GM21723 (cell line): ENCODE data around the gene PPM1H.
"Not testable (repeated sequence)": the region's sequence is repeated elsewhere in the genome, so short reads cannot be mapped to it uniquely, and the experiment has no call there.

Experiments used
- ATAC-seq: cut with Tn5 transposase; IDR thresholded peaks from one replicate; pipeline ENCODE4 v1.9.1; 2021; ENCODE audit warnings: mild to moderate bottlenecking, moderate library complexity; ENCODE audit not compliant: unreplicated experiment

PPM1H gene

DNA sequence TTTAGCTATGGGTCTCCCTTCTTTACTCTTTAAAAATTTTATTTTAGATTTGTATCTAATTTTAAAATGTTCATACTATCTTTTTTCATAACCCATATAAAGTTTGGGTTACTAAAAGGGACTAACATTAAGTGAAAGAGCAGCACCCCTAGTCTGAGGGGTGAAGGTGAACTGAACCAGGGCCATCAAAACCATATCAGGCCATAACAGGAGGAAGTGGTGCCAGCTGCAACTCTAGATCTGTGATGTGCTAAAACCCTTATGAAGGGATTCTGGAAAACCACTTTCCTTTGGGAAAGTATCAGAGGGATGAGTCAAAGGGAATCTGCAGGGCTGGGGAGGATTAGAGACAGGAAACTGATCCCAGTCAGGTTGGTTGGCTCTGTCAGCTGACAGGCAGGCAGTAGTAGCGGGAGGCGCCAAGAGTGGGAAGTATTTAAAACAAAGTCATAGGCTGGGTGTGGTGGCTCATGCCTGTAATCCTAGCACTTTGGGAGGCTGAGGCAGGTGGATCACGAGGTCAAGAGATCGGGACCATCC is 162.5 kb downstream of the PPM1H start:
- ATAC-seq, result no peak

DNA sequence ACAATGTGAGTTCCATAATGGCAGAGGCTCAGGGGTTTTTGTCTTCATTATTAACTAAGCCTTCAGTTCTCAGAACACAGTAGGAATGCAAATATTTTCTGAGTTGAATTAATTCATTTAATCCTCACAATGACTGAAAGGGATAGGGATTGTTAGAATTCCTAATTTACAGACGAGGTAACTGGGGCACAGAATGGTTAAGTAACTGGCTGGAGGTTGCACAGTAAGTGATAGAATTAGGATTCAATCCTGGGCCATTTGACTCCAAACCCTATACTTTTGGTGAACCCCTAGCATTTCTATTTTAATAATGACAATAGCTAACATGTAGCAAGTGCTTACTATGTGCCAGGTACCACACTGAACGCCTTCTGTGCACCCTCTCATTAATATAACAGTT is 163.1 kb downstream of the PPM1H start:
- ATAC-seq, result no peak

DNA sequence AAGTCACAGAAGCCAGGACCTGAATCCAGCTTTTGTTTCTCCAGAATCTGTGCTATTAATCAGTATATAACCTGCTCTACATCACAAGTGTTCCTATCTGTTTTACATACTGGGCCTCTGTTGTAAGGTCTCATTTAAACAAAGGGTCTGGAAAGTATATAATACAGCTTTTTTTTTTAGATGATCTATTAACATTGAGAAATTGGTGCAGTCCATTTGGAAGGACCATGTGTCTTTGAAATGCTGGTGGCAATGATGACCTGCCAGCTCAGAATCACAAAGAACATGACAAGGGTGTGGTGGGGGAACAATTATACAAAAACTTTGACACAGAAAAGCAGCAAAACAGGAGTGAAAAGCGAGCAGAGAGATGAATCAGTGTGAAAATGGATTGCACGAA is 164.6 kb downstream of the PPM1H start:
- ATAC-seq, result no peak

DNA sequence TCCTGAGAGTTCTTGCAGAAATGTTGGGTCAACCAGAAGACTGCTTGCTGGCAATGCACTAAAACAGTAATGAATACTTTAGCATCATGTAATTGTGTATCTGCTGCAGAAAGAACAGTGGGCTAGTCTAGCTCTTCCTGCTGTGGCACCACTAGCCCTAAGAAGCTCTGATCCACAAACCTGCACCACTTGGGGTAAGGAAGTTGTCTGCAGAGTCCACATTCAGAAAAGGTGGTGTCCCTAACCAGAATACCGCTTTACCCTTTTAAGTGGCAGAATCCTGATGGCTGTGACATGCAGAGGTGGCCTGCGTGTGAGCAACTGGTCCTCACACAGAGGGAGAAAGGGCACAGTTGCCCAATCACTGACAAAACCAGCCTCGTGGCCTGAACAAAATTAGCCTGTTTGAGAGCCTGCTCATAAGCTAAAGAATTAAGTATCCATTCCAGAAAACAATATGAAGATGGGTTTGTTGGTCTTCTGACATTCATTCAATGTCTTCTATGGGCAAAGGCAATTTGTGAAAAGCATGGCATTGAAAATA is 165.8 kb downstream of the PPM1H start:
- ATAC-seq, result no peak

DNA sequence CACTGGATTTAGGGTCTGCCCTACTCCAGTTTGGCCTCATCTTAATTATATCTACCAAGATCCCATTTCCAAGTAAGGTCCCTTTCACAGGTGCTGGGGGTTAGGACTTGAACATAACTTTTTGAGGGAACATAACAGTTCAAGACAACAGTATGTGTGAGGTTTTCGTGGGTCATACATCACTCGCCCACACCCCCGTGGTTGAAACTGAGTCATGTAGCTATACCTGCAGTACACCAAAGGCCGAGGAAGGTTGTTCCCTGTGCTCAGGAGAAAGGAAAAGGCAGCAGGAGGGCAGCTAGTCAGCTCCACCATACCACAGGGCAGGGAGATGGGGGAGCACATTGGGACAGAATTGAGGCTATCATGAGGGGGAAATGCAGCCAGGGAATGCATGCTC is 167.0 kb downstream of the PPM1H start:
- no peak for ATAC-seq

DNA sequence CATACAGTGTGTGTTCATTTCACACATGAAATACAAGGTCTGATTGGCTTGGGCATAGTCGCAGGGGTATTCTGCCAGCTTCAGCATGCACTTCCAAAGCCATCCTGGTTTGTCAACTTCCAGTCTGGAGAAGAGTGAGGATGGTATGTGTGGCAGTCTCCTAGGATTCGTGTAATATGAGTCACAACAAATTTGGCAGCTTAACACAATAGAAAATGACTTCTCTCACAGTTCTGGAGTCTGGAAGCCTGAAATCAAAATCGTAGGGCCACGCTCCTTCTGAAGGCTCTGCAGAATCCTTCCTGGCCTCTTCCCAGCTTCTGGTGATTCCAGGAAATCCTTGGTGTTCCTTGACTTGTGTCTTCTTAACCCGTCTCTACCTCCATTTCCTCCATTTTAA is 167.5 kb downstream of the PPM1H start:
- no peak for ATAC-seq

DNA sequence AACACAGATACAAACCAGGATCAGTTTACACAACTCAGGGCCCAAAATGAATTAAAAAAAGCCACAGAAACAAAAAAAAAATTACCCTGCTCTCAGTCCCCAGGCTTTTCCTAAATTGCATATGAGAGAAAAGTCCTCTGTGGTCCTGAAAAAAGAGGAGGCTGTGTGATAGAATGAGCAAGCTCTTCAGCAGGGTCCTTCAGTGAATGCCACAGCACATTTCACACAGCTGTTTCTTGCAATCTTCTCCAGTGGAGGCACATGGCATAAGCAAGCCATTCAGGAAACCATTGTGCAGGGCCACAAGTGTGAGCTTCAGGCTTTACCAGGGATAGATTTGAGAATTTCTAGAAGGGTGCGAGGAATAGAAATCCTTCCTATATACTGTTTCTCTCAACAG is 168.5 kb downstream of the PPM1H start:
- ATAC-seq, result no peak

DNA sequence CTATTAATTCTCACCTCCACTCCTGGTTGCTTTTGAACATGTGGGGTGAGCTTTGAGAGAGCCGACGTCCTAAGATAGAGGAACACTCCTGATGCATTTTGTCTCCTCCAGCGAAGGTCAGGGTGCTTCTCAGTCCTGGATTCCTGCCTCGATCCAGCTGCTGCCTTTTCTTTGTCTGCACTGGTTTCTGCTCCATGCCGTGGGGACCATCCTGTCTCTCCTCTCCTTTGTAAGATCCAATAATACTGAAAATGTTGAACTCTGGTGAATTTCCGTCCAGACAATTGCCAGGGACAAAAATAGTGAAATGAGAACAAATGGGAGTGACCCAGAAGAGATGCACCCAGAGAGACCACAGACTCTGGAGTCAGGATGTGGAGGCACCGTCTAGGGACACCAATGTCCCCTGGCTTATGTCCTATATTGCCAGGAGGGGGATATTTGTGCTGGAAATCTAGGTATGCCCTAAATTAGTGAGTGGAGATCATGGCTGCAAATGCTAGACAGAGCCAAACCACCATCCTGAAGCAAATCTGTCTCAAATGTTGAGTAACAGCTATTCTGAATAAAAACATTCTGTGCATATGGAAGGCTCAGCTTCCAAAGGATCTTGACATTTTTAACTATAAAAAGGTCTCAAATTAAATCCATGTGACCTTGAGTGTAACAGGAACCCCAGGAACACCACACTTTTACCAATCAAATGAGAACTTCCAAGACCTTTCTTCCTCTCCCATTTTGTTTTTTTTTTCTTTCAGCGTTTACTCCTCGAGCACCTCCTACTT is 170.9 kb downstream of the PPM1H start:
- ATAC-seq, result no peak

DNA sequence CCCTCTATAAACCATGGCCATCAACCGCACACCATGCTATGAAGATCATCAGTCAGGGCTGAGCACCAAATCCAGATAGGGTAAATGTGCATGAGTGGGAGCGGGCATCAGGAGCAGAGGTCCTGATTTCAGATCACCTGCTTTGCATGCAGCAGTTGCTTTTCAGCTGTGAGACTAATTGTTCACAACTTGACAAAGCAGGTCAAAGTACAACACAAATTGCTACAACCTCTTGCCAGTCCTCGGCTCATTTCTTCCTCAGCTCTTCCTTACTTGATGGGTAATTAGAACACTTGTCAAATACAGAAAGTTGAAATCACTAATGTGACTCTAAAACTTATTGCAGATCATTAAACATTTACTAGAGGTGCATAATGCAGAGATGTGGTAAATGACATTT is 171.6 kb downstream of the PPM1H start:
- ATAC-seq, result no peak

DNA sequence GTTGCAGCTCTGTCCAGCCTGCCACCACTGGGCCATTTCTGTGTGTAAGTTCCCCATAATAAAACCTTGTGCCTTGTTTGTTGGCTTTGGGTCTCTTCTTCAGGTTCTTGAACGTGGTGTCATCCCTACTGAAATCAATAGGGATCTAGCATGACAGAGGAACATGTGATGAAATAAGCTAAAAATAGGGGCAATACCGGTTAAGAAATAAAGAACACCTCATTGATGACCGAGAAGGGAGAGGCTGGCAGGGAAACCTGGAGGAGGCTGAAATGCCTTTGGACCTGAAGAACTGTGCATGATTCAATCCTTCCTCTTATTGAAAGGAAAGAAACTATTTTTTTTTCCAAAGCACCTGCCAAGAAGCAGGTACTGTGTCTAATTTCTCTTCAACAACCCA is 172.3 kb downstream of the PPM1H start:
- ATAC-seq, result no peak

DNA sequence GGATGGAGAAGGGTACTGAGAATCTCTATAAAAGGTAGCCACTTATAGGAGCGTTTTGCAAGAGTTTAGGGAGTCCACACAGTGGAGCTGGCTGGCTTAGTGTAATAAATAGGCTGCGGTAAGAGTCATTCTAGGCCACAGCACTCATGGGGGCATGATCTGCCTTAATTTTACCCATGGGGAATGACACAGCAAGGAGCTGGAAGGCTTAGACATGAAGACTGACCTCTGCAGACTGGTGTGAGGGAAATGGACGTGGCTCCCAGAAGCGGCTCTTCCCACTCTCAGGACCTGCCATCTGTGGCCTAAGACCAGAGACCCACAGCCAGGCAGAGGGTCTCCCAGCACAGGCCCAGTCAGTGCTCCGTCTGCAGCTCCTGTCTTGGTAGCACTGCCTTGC is 173.3 kb downstream of the PPM1H start:
- ATAC-seq, result no peak

DNA sequence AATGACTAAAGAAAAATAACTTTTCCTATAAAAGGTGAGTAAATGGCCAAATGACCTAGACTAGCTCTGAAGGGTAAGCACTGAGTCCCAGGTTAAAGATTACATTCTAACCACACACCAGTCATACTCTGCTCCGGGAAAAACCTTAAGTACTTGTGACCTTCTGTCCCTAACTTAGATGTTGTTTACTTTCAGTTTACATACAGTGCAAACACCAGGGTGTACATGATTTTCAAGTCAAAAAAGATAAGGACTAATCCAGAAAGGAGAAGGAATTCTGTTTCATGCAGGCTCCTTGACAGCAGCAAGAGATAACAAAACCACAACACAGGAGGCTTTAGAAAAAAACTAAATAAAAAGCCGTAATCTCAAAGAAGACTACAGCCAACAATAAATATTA is 174.2 kb downstream of the PPM1H start:
- ATAC-seq, result peak; percentile 67

DNA sequence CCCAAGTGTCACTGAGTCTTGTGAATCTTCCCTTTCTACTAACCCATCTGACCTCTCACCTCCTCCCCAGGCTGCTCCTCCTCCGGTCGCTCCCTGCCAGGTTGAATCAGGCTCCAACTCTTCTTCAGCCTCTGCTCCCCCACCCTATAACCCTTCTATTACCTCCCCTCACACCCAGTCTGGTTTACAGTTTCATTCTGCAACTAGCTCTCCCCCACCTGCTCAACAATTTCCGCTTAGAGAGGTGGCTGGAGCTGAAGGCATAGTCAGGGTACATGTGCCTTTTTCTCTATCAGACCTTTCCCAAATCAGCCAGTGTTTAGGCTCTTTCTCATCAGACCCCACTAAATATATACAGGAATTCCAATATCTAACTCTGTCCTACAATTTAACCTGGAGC is 174.6 kb downstream of the PPM1H start:
- ATAC-seq, result not testable (repeated sequence)

DNA sequence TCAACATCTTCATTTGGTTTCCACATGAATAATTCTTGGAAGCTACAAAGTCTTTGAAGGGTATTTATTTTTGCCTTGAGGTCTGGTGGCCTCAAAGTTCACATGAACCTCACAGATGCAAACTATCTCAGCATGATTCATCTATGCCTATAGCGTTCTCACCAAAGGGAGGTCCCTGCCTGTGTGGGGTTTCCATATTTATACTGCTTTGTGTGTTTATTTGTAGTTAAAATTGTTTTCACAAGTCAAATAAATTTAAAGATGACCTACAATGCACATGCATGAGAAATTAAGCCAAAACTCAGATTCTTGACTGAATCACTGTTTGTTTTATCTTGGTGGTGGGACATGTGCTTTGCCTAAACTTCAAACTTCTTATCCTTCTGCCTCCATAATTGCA is 176.7 kb downstream of the PPM1H start:
- no peak for ATAC-seq

DNA sequence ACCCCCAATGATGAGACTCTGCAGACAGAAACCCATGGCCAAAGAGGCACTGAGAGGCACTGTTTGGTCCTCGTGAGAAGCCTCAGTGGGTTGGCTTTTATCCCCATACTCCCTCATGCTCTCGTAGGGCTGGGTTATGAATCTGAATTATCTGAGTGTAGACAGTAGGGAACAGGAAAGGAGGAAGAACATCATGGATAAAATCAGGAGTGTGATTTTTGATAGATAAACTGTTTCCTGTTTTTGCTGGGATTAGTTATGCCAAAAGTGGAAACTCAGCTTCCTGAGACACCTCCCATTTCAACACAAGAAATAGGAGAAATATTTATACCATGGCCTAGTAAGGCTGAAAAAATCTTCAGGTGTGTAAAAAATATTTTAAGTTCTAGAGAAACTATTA is 177.9 kb downstream of the PPM1H start:
- no peak for ATAC-seq

DNA sequence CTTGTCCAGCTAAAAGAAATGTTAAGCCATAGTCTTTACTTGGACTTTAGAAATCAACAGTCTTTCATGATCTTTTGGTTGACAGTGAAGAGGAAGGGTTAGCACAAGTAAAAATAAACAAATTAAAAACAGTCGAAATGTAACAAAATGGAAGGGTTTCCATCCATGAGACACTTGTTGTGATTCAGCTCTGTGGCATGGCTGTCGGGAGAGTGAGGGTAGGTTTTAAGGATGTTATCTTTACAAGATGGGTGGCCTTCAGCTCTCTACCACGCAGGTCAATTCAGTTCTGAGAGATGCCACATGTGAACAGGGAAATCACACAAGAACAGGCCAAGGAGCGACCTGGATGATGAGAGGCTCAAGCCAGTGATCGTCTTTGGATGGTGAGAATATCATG is 180.2 kb downstream of the PPM1H start:
- ATAC-seq, result no peak

DNA sequence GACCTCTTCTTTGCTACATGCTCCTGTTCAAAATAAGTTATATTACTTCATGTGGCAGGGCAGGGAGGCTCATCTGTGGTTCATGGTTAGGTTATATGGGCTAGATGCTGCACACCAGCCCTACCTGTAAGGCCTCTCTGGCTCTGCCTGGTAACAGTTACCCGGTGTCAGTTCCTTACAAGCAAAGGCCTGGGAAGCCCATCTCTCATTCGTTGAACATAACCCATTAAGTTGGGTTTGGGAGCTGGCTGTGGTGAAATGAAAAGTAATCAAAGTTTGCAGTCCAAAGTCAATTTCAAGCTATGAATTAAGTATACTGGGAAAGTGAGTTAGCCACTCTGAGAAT is 183.2 kb downstream of the PPM1H start:
- no peak for ATAC-seq

DNA sequence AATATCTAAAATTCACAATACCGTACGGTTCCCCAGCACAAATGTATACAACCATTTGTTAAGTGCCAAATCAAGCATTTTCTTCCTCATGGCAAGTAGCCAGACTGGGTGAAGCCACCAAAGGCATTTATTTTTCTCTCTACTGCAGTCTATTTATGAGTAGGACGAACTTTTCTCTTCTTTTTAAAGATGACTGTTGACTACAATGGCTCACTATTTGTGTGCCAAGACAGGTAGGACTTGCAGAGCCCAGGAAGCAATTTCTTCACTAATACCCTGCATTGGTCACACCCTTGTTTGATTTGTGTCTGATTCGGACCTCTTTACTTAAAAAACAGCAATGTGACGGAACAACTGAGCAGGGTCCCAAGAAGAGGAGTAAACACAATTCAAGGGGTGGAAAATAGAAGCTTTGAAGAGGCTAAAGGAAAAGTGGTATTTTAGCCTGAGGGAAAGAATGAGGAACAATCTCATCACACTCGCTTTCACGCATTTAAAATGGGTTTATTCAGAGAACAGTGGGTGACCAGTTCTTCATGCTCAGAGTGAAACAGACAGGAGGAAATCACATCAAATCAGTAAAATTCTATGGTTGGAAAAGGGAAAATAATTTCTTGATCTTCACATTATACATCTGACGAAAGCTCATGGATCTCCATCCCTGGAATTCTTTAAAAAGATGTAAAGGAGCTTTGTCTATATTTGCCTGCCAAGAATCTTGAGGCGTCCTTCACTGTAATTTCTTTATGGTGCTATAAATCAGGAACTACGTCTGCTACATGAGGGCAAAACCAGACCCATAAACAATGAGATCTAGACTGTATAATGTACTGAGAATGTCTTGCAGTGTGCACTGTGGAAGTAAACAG is 183.8 kb downstream of the PPM1H start:
- ATAC-seq, result no peak

DNA sequence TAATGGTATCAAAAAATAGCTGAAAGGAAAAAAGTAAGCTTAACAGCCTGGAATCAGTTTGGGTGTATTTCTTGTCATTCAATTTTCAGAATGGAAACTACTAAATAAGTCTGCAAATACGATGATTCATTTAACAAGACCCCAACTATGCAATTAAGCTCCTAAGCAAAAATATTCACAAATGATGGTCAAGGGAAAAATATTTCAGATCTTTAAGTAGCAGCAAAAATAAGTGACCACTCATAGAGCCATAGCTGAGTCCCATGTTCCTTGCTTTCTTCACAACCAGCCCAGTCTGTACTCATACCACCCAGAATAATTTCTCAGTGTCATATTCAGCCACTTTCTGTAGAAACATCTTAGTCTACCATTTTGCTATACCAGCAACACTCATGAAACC is 185.4 kb downstream of the PPM1H start:
- no peak for ATAC-seq

DNA sequence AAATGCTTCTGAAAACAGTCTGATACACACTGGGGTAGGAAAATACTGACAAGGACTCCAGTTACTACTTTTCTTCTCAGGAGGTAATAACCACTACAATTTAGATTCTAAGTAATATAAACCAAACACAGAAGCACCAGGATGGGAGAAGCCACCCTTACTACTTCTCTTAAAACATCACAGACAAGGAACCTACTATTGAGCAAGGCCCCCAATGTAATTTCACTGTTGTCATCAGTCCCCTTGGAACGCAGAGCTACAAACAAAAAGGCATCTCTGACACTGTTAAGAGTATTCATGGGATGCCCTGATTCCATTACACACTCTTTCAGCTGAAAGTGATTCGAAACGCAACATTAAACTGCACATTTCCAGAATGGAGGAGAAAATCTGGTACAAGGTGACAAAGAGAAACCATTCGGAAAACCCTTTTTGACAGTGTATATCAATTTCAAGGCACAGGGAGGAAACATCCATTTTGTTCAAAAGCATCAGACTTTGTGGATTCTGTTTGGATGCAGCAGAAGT is 185.9 kb downstream of the PPM1H start:
- no peak for ATAC-seq

DNA sequence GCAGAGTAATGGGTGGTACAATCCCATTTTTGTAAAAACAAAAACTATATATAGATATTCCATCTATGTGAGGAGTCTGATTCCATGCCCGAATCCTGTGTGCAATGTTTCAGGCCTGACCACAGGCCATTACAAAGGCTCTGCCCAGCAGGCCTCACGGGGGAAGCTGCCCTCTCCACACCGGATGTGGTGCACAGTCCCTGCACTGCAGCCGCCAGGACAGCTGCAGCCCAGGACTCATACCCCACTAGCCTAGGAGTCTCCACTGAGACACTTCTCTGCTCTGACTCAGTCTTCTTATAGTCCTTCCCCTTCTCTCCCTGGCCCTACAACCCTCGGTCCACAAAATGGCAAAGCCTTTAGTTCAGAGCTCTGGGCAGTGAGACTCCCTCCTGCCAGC is 190.4 kb downstream of the PPM1H start:
- no peak for ATAC-seq
